ENCODE data around the gene ABCA8. TPM values are rescaled to one million over a fixed set of nuclear protein-coding genes. Genes with fewer than 3 reads are reported as not detected.

The ABCA8 gene
- total RNA-seq, 1 experiment from 2014 or later: 0.15 TPM

- TF ChIP-seq, protein P1, sequence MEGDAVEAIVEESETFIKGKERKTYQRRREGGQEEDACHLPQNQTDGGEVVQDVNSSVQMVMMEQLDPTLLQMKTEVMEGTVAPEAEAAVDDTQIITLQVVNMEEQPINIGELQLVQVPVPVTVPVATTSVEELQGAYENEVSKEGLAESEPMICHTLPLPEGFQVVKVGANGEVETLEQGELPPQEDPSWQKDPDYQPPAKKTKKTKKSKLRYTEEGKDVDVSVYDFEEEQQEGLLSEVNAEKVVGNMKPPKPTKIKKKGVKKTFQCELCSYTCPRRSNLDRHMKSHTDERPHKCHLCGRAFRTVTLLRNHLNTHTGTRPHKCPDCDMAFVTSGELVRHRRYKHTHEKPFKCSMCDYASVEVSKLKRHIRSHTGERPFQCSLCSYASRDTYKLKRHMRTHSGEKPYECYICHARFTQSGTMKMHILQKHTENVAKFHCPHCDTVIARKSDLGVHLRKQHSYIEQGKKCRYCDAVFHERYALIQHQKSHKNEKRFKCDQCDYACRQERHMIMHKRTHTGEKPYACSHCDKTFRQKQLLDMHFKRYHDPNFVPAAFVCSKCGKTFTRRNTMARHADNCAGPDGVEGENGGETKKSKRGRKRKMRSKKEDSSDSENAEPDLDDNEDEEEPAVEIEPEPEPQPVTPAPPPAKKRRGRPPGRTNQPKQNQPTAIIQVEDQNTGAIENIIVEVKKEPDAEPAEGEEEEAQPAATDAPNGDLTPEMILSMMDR (IDR thresholded peaks at IDR 0.05): no peak
Observed at GRCh38 chr17:68853036-68853435, 102.2 kb downstream of the ABCA8 start (continued).

- no peak overlapping the region for H3K4me3 Mint-ChIP-seq
- no peak for TF ChIP-seq HMGA2 (CRISPR knock-in tag; IDR thresholded peaks at IDR 0.05)
- no peak for TF ChIP-seq MYBL2 (CRISPR knock-in tag; IDR thresholded peaks at IDR 0.05)
- no peak for TF ChIP-seq MAX (CRISPR knock-in tag; IDR thresholded peaks at IDR 0.05)
- TF ChIP-seq E2F5 (CRISPR knock-in tag; IDR thresholded peaks at IDR 0.05): no peak
Observed at GRCh38 chr17:68851890-68852289, 103.3 kb downstream of the ABCA8 start.

GRCh38 chr17:68850749-68851510, 104.3 kb downstream of the ABCA8 start:
- no peaks in the 10 kb centered on the region for H3K27me3 Mint-ChIP-seq (ENCODE audit: low read depth)
- H3K9me3 Mint-ChIP-seq: peaks cover 10% of the 10 kb centered on the region
- ATAC-seq (no peak), DNase-seq (ENCODE audit: low spot score) (no peak)
- no peak overlapping the region for H3K4me3 Mint-ChIP-seq
- H3K27ac Mint-ChIP-seq: no peak overlapping the region
- no peaks in the 10 kb centered on the region for H3K4me1 Mint-ChIP-seq
- POLR2A ChIA-PET: interaction anchor here (0.6 kb wide), 1 partner anchor 22 kb away, joined by 3 read pairs; no protein-coding TSS in a partner anchor
- no peaks in the 10 kb centered on the region for H3K36me3 Mint-ChIP-seq
- CTCF ChIA-PET: no interaction called here
- TF ChIP-seq KAT7 (CRISPR knock-in tag; IDR thresholded peaks at IDR 0.05; ENCODE audit: borderline replicate concordance) (no peak), GTF2I (CRISPR knock-in tag; conservative IDR thresholded peaks at IDR 0.05) (no peak), ZNF396 (CRISPR knock-in tag; IDR thresholded peaks at IDR 0.05; ENCODE audit: borderline replicate concordance) (no peak), ZNF423 (CRISPR knock-in tag; IDR thresholded peaks at IDR 0.05) (no peak), TP53 (CRISPR knock-in tag; IDR thresholded peaks at IDR 0.05) (no peak), FOXP4 (CRISPR knock-in tag; IDR thresholded peaks at IDR 0.05) (no peak), ARID4B (CRISPR knock-in tag; IDR thresholded peaks at IDR 0.05; ENCODE audit: borderline replicate concordance) (no peak), E2F5 (CRISPR knock-in tag; IDR thresholded peaks at IDR 0.05) (no peak), ZNF281 (CRISPR knock-in tag; IDR thresholded peaks at IDR 0.05) (no peak)
- TF ChIP-seq, protein P2, sequence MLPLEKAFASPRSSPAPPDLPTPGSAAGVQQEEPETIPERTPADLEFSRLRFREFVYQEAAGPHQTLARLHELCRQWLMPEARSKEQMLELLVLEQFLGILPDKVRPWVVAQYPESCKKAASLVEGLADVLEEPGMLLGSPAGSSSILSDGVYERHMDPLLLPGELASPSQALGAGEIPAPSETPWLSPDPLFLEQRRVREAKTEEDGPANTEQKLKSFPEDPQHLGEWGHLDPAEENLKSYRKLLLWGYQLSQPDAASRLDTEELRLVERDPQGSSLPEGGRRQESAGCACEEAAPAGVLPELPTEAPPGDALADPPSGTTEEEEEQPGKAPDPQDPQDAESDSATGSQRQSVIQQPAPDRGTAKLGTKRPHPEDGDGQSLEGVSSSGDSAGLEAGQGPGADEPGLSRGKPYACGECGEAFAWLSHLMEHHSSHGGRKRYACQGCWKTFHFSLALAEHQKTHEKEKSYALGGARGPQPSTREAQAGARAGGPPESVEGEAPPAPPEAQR (CRISPR knock-in tag; IDR thresholded peaks at IDR 0.05): no peak
- TF ChIP-seq, protein P3, sequence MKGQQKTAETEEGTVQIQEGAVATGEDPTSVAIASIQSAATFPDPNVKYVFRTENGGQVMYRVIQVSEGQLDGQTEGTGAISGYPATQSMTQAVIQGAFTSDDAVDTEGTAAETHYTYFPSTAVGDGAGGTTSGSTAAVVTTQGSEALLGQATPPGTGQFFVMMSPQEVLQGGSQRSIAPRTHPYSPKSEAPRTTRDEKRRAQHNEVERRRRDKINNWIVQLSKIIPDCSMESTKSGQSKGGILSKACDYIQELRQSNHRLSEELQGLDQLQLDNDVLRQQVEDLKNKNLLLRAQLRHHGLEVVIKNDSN (CRISPR knock-in tag; IDR thresholded peaks at IDR 0.05): no peak

More at GRCh38 chr17:68851890-68852289, 103.3 kb downstream of the ABCA8 start:
- ATAC-seq: no peak
- CTCF ChIA-PET: no interaction called here
- H3K36me3 Mint-ChIP-seq: no peaks in the 10 kb centered on the region
- H3K4me1 Mint-ChIP-seq: 0 out of 2 replicates have a peak, but pooled peaks cover under 1% of the 10 kb centered on the region
- no peak for DNase-seq (ENCODE audit: low spot score)
- H3K27ac Mint-ChIP-seq: no peak overlapping the region
- POLR2A ChIA-PET: no interaction called here
- no peaks in the 10 kb centered on the region for H3K27me3 Mint-ChIP-seq (ENCODE audit: low read depth)
- H3K9me3 Mint-ChIP-seq: peaks cover 14% of the 10 kb centered on the region
